ENCODE results near the gene RAB22A. TPM values are rescaled to one million over a fixed set of nuclear protein-coding genes. Genes with fewer than 3 reads are reported as not detected.
A peak's percentile ranks its signal among the peaks of the same experiment; 100 is the strongest.

Gene RAB22A
- total RNA-seq, 4 donors from 2014 or later, result 26.6 to 33.6 (median 29.2) TPM

- 68 to 96% methylated on average over 2 of the region's 2 CpGs for WGBS, 2 donors
- TF ChIP-seq, protein P1, sequence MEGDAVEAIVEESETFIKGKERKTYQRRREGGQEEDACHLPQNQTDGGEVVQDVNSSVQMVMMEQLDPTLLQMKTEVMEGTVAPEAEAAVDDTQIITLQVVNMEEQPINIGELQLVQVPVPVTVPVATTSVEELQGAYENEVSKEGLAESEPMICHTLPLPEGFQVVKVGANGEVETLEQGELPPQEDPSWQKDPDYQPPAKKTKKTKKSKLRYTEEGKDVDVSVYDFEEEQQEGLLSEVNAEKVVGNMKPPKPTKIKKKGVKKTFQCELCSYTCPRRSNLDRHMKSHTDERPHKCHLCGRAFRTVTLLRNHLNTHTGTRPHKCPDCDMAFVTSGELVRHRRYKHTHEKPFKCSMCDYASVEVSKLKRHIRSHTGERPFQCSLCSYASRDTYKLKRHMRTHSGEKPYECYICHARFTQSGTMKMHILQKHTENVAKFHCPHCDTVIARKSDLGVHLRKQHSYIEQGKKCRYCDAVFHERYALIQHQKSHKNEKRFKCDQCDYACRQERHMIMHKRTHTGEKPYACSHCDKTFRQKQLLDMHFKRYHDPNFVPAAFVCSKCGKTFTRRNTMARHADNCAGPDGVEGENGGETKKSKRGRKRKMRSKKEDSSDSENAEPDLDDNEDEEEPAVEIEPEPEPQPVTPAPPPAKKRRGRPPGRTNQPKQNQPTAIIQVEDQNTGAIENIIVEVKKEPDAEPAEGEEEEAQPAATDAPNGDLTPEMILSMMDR (IDR thresholded peaks at IDR 0.05), result no peak
- TF ChIP-seq POLR2A (IDR thresholded peaks at IDR 0.05), result no peak
- Histone ChIP-seq H3K27ac (no peak overlapping the region), H3K4me1 (no peaks in the 10 kb centered on the region), H3K27me3 (no peaks in the 10 kb centered on the region), H3K9me3 (no peaks in the 10 kb centered on the region), H3K36me3 (no peaks in the 10 kb centered on the region), H3K4me3 (replicated peaks in 1 of 3) (no peak overlapping the region)
- intact Hi-C loops (cut with DNase I), result no loop called here
- DNase-seq, result no peak
These were observed 12.1 kb upstream of the RAB22A start for GRCh38 chr20:58297394-58297793.

GRCh38 chr20:58300321-58300720, 9.2 kb upstream of the RAB22A start:
- no peak for DNase-seq
- no peaks in the 10 kb centered on the region for H3K36me3 ChIP-seq
- peaks cover 0 to 11% of the 10 kb centered on the region in 2 donors for H3K4me1 ChIP-seq
- intact Hi-C loops (cut with DNase I), result loop anchor here (10.0 kb wide), 1 partner anchor 154 kb away; no protein-coding TSS in a partner anchor
- no peak overlapping the region for H3K27ac ChIP-seq
- TF ChIP-seq, protein P1 (IDR thresholded peaks at IDR 0.05), result no peak
- TF ChIP-seq POLR2A (IDR thresholded peaks at IDR 0.05), result no peak
- 83 to 91% methylated on average over 5 of the region's 5 CpGs for WGBS, 2 donors
- no peaks in the 10 kb centered on the region for H3K9me3 ChIP-seq
- H3K4me3 ChIP-seq (replicated peaks in 1 of 3), result no peak overlapping the region
- H3K27me3 ChIP-seq, result no peaks in the 10 kb centered on the region

DNA sequence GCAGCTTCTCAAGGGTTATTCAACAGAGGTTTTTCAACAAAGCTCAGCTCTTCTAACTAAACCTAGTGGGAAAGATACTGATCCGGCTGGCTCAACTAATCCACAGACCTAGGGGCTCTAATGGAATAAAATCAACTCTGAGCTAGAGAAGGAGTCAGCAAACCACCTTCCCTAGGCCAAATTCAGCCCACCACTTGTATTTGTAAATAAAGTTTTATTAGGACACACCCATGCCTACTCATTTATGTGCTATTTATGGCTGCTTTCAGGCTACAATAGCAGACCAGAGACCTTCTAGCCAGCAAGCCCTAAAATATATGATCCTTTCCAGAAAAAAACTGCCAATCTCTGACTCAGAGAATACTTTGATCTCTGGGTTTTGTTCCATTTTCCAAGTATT, 6.0 kb upstream of the RAB22A start:
- H3K4me1 ChIP-seq, result peaks cover 4 to 22% of the 10 kb centered on the region in 2 donors
- 29 to 30% methylated on average over 1 of the region's 1 CpG for WGBS, 2 donors
- no peak overlapping the region for H3K4me3 ChIP-seq (replicated peaks in 1 of 3)
- peak overlapping the region in 1 of 3 donors; percentile 50 for H3K27ac ChIP-seq
- H3K36me3 ChIP-seq, result no peaks in the 10 kb centered on the region
- no peaks in the 10 kb centered on the region for H3K9me3 ChIP-seq
- no peak for DNase-seq
- intact Hi-C loops (cut with DNase I), result loop anchor here (10.0 kb wide), 1 partner anchor 151 kb away; no protein-coding TSS in a partner anchor
- TF ChIP-seq, protein P1 (IDR thresholded peaks at IDR 0.05), result no peak
- TF ChIP-seq POLR2A (IDR thresholded peaks at IDR 0.05), result no peak
- H3K27me3 ChIP-seq, result no peaks in the 10 kb centered on the region

- TF ChIP-seq, protein P1 (IDR thresholded peaks at IDR 0.05), result no peak
- no peak for TF ChIP-seq POLR2A (IDR thresholded peaks at IDR 0.05)
- H3K4me3 ChIP-seq (replicated peaks in 1 of 3), result no peak overlapping the region
- WGBS, 2 donors, result 100% methylated on average over 1 of the region's 1 CpG
- DNase-seq, result no peak
- H3K27ac ChIP-seq, result no peak overlapping the region
- H3K36me3 ChIP-seq, result no peaks in the 10 kb centered on the region
- no peaks in the 10 kb centered on the region for H3K27me3 ChIP-seq
- H3K9me3 ChIP-seq, result no peaks in the 10 kb centered on the region
- intact Hi-C loops (cut with DNase I), result loop anchor here (10.0 kb wide), 1 partner anchor 150 kb away; no protein-coding TSS in a partner anchor
- H3K4me1 ChIP-seq, result peaks cover 4 to 25% of the 10 kb centered on the region in 2 donors
These were observed 4.5 kb upstream of the RAB22A start for GRCh38 chr20:58305061-58305460.

DNA sequence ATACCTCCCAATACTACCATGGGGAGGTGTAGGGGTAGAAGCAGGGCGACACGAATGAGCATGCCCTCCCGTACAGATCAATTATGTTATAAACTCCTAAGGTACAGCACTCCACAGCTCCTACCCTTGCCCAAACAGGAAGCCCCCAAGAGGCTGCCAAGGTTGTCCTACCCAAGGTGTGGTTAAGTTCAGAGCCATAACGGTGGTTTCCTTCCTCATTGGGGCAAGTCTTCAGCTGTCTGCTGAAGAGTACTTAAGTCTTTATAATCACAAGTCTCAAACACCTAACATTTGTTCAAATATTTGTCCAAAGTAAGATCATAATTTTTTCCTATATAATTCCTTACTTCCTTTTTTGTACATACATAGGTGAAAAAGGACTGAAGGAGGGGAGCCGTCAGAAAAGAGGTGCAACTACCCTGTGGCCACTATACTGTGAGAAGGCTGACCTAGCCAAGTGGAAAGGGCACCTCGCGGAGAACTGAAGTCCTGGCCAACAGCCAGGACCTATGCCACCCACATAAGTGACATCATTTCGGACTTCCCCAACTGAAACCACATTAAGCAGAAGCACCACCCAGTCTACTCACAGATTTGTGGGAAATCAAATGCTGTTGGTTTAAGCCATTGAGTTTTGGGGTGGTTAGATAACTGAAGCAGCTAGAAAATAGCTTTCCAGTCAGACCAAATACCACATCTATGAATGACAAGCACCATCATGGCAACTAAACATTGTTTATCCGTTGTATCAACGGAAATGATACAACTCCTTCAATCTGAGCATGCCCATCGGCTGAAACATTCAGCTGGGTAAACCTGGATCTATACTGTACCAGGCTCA, 2.9 kb upstream of the RAB22A start:
- no peak overlapping the region for H3K27ac ChIP-seq

More for the DNA sequence above, 2.9 kb upstream of the RAB22A start:
- no peaks in the 10 kb centered on the region for H3K36me3 ChIP-seq
- 62 to 74% methylated on average over 11 of the region's 11 CpGs for WGBS, 2 donors
- TF ChIP-seq POLR2A (IDR thresholded peaks at IDR 0.05), result no peak
- TF ChIP-seq, protein P1 (IDR thresholded peaks at IDR 0.05), result no peak
- peak in 1 of 2 donors; percentile 18 for DNase-seq
- H3K27me3 ChIP-seq, result no peaks in the 10 kb centered on the region
- no peak overlapping the region for H3K4me3 ChIP-seq (replicated peaks in 1 of 3)
- intact Hi-C loops (cut with DNase I), result loop anchor here (10.0 kb wide), 1 partner anchor 148 kb away; no protein-coding TSS in a partner anchor
- no peaks in the 10 kb centered on the region for H3K9me3 ChIP-seq
- H3K4me1 ChIP-seq, result peaks cover 19 to 25% of the 10 kb centered on the region in 2 donors
